GM12878 (cell line): ENCODE data around the gene PPP3CA. TPM values are rescaled to one million over a fixed set of nuclear protein-coding genes. Genes with fewer than 3 reads are reported as not detected.

Source experiments
- ATAC-seq: fragments of 200-7000 bp; cut with Tn5 transposase; 3 replicates; pipeline ENCODE4 v1.9.1; 2020; ENCODE audit warnings: mild to moderate bottlenecking, moderate library complexity
- BruUV-seq: library from RNA; stranded (reverse); fragments of 400-500 nt; replicated peaks from 2 replicates; lab custom pipeline; 2021; lab: Mats Ljungman, UMichigan
- CTCF ChIA-PET: fragments of 300-600 bp; sonication (Branson Sonifier 250); formaldehyde crosslinking; extraction: SDS; loops from one replicate; lab custom pipeline; 2021; ENCODE audit warnings: inconsistent platforms; lab: Yijun Ruan, JAX
- POLR2A ChIA-PET: fragments of 350-600 bp; formaldehyde crosslinking; extraction: SDS; loops from one replicate; lab custom pipeline; 2021; ENCODE audit warnings: inconsistent platforms; lab: Charles Lee
- RAD21 ChIA-PET: fragments of 300-600 bp; sonication (Branson Sonifier 250); formaldehyde crosslinking; loops from one replicate; lab custom pipeline; 2023; ENCODE audit warnings: antibody characterized with exemption; ENCODE audit not compliant: unreplicated experiment; lab: Charles Lee
- SMC1A ChIA-PET: fragments of 300-600 bp; sonication (Branson Sonifier 250); formaldehyde crosslinking; loops from one replicate; lab custom pipeline; 2023; ENCODE audit not compliant: unreplicated experiment, uncharacterized antibody; lab: Charles Lee
- DNase-seq: peaks from one replicate; pipeline ENCODE4 v3.0.0-alpha.2; 2011; ENCODE audit warnings: low read depth, low spot score
- FAIRE-seq: peaks from 3 replicates; lab custom pipeline; 2011; peaks lifted over from hg19 to GRCh38; lab: Jason Lieb, UNC
- H2AFZ ChIP-seq: 2 replicates; pipeline ENCODE4 v1.6.0; 2011; ENCODE audit warnings: low read depth, low read length, control low read depth; ENCODE audit not compliant: control insufficient read depth
- H3K27ac ChIP-seq: 2 replicates; pipeline ENCODE4 v1.5.1; 2011; ENCODE audit warnings: control low read depth; ENCODE audit not compliant: control insufficient read depth, insufficient read depth
- H3K27me3 ChIP-seq, 2 experiments: replicated peaks in 1 of 2; 2 replicates each; pipeline versions ENCODE4 v1.6.0 to v1.6.1; 2011; ENCODE audit warnings: low read length in 1 of 2; ENCODE audit not compliant: control insufficient read depth in 2 of 2, insufficient read depth in 2 of 2
- H3K36me3 ChIP-seq, 2 experiments: 2 replicates each; pipeline ENCODE4 v1.5.1; 2011; ENCODE audit warnings: low read length in 1 of 2; ENCODE audit not compliant: control insufficient read depth in 2 of 2, insufficient read depth in 2 of 2
- H3K4me1 ChIP-seq: 2 replicates; pipeline ENCODE4 v1.6.1; 2011; ENCODE audit warnings: mild to moderate bottlenecking, low read length, moderate library complexity, mixed read lengths; ENCODE audit not compliant: control insufficient read depth, insufficient read depth
- H3K4me2 ChIP-seq: 2 replicates; pipeline ENCODE4 v1.6.0; 2011; ENCODE audit warnings: control low read depth; ENCODE audit not compliant: control insufficient read depth, insufficient read depth
- H3K4me3 ChIP-seq: fragments of 200-600 bp; sonication (generic); 2 replicates; pipeline ENCODE4 v1.5.1; 2016
- H3K79me2 ChIP-seq: 2 replicates; pipeline ENCODE4 v1.6.0; 2011; ENCODE audit warnings: low read length; ENCODE audit not compliant: control insufficient read depth, insufficient read depth
- H3K9ac ChIP-seq: 2 replicates; pipeline ENCODE4 v1.8.0; 2011; ENCODE audit warnings: low read length, control low read depth, mixed read lengths; ENCODE audit not compliant: control insufficient read depth, insufficient read depth
- H3K9me3 ChIP-seq: replicated peaks from 3 replicates; pipeline ENCODE4 v1.5.1; 2011; ENCODE audit warnings: mild to moderate bottlenecking, low read length; ENCODE audit not compliant: control insufficient read depth, insufficient read depth
- H4K20me1 ChIP-seq: 2 replicates; pipeline ENCODE4 v1.6.0; 2011; ENCODE audit not compliant: control insufficient read depth, insufficient read depth
- NRF1 ChIP-seq: conservative IDR thresholded peaks from 2 replicates; pipeline ENCODE4 v1.6.1; 2011; ENCODE audit warnings: mild to moderate bottlenecking, low read depth, low read length, improper control_type of control experiment
- in situ Hi-C: fragments of 300-500 bp; cut with MboI; formaldehyde crosslinking; loops from 9 replicates; pipeline ENCODE4 v1.14.3; 2018; ENCODE audit warnings: mixed read lengths
- intact Hi-C: fragments of 100-400 bp; cut with micrococcal nuclease; formaldehyde crosslinking; loops from one replicate; pipeline ENCODE4 v1.14.2; 2022; ENCODE audit not compliant: unreplicated experiment
- polyA plus RNA-seq, 11 experiments: library from polyadenylated mRNA; depleted of rRNA in 4 of 11; unstranded in 6 of 11; stranded (reverse) in 5 of 11; fragments of >200 nt; fragmentation: Nextera tagmentation in 4 of 11; fragmentation: Illumina TruSeq in 1 of 11; extraction: Ambion mirVana in 4 of 11; extraction: Trizol in 1 of 11; gene quantifications; 1 replicate in 1 of 11; 2 replicates in 10 of 11; pipeline versions ENCODE4 v1.2.1 to v1.2.3, GENCODE V29; 2011 to 2016; ENCODE audit warnings: inconsistent platforms in 2 of 11, missing spikeins in 2 of 11, low read depth in 1 of 11
- total RNA-seq, 4 experiments: library from RNA; depleted of rRNA in 3 of 4; stranded (reverse); fragments of >200 nt in 3 of 4; fragmentation: Illumina TruSeq in 1 of 4; extraction: Trizol in 1 of 4; gene quantifications; 2 replicates each; pipeline versions ENCODE4 v1.2.1 to v1.2.3, GENCODE V29; 2013 to 2021
- TF ChIP-seq, protein P1 (sequence below): fragments of 450-650 bp; IDR thresholded peaks from 2 replicates; pipeline ENCODE4 v1.6.1; 2016; ENCODE audit warnings: mild to moderate bottlenecking
- TF ChIP-seq, protein P2 (sequence below): IDR thresholded peaks from 2 replicates; pipeline ENCODE4 v1.6.1; 2012; ENCODE audit warnings: low read depth, low read length, improper control_type of control experiment

PPP3CA gene
- total and polyA plus RNA-seq, 10 of the 15 experiments (the other 5 are each of a cell fraction or from before 2014, with no cell fraction given), result 0.33 to 9.0 (median 1.0) TPM

DNA sequence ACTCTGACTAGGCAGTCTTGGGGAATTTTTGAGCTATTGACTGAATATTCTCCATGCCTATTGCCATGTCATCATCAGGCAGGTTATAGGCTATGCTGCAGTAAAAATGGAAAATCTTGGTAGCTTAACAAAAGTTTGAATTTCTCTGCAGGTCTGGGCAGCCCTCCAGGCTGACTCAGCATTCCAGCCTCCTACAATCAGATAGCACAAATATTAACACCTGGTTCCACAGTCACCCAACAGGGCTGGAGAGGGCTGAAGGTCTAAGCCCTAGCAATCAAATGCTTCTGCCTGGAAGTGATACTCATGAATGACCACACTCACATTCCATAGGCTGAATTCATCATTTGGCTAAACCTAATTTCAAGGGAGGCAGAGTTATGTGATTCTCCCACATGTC lies 9.6 kb upstream of the PPP3CA start:
- no peak for ATAC-seq
- in situ Hi-C loops (no loop called here), intact Hi-C loops (no loop called here)
- H3K27ac ChIP-seq, result no peak overlapping the region
- no peak overlapping the region for H3K4me2 ChIP-seq
- ChIA-PET RAD21 (no interaction called here), CTCF (interaction anchor here (1.2 kb wide), 2 partner anchors 10 to 190 kb away, joined by 3 to 4 read pairs; partner anchors contain the start of gene PPP3CA), POLR2A (no interaction called here), SMC1A (interaction anchor here (1.2 kb wide), 1 partner anchor 133 kb away, joined by 3 read pairs; no protein-coding TSS in a partner anchor)
- no peaks in the 10 kb centered on the region; a peak in 1 of 4 replicates for H3K27me3 ChIP-seq
- no peak for TF ChIP-seq NRF1
- TF ChIP-seq, protein P1, sequence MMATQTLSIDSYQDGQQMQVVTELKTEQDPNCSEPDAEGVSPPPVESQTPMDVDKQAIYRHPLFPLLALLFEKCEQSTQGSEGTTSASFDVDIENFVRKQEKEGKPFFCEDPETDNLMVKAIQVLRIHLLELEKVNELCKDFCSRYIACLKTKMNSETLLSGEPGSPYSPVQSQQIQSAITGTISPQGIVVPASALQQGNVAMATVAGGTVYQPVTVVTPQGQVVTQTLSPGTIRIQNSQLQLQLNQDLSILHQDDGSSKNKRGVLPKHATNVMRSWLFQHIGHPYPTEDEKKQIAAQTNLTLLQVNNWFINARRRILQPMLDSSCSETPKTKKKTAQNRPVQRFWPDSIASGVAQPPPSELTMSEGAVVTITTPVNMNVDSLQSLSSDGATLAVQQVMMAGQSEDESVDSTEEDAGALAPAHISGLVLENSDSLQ, result no peak
- TF ChIP-seq, protein P2, sequence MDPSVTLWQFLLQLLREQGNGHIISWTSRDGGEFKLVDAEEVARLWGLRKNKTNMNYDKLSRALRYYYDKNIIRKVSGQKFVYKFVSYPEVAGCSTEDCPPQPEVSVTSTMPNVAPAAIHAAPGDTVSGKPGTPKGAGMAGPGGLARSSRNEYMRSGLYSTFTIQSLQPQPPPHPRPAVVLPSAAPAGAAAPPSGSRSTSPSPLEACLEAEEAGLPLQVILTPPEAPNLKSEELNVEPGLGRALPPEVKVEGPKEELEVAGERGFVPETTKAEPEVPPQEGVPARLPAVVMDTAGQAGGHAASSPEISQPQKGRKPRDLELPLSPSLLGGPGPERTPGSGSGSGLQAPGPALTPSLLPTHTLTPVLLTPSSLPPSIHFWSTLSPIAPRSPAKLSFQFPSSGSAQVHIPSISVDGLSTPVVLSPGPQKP, result no peak
- H3K4me3 ChIP-seq, result no peak overlapping the region
- H3K36me3 ChIP-seq, result no peaks in the 10 kb centered on the region
- BruUV-seq, result no TSS peak
- no peaks in the 10 kb centered on the region for H4K20me1 ChIP-seq
- H3K9me3 ChIP-seq, result no peaks in the 10 kb centered on the region; the same call in 2 of the 3 replicates
- no peak for DNase-seq
- H2AFZ ChIP-seq, result no peak overlapping the region
- peaks cover 22% of the 10 kb centered on the region for H3K4me1 ChIP-seq
- FAIRE-seq, result no peak
- no peak overlapping the region for H3K9ac ChIP-seq
- no peaks in the 10 kb centered on the region for H3K79me2 ChIP-seq
